BE2C (cell line): ENCODE measurements around the gene INPP4B.
A peak's percentile ranks its signal among the peaks of the same experiment; 100 is the strongest.

Experiments used
- DNase-seq: peaks from one replicate; pipeline ENCODE4 v3.0.0-alpha.2; 2020
- H3K27me3 ChIP-seq: fragments of 250-450 bp; sonication (Bioruptor Pico); 2 replicates; pipeline ENCODE4 v1.5.1; 2020; ENCODE audit warnings: mild to moderate bottlenecking
- H3K36me3 ChIP-seq: fragments of 250-450 bp; sonication (Bioruptor Pico); 2 replicates; pipeline ENCODE4 v1.5.1; 2020; ENCODE audit warnings: mild to moderate bottlenecking
- H3K4me1 ChIP-seq: fragments of 250-450 bp; sonication (Bioruptor Pico); 2 replicates; pipeline ENCODE4 v1.5.1; 2020
- H3K4me3 ChIP-seq: 2 replicates; pipeline ENCODE4 v1.5.1; 2011; ENCODE audit warnings: low read depth, low read length
- H3K9me3 ChIP-seq: fragments of 250-450 bp; sonication (Bioruptor Pico); 2 replicates; pipeline ENCODE4 v1.5.1; 2020
- CTCF ChIP-seq: IDR thresholded peaks from 2 replicates; pipeline ENCODE4 v1.5.1; 2012; ENCODE audit warnings: mild to moderate bottlenecking, low read depth, low read length

INPP4B gene

DNA sequence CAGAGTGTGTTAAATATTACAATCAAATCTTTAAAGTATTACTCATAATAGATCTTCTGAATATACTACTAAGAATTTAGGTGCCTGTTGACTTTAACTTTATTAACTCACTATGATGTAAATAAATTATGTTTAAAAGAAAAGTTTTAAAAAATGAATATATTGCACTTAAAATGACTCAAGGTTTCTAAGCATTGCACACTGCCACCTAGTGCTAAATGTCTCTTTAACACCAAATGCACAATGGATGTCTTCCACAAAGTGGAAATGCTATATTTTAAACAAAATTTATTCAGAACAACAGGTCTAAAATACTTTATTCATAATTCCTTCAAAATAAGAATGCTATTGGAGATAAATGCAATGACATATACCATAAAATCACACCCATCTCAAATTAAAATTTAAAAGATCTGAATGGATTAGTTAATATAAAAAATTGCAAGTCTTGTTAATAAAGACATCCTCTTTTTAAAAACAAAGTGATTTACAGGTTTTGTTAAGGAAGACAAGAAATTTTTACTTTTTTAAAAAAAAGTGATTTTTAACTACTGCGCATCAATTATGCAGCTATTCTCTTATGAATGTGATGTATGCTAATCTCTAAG, 5.5 kb downstream of the INPP4B start:
- no peak for DNase-seq

GRCh38 chr4:142838778-142839177, 7.3 kb downstream of the INPP4B start:
- Histone ChIP-seq H3K4me1 (no peaks in the 10 kb centered on the region), H3K27me3 (no peaks in the 10 kb centered on the region), H3K9me3 (no peaks in the 10 kb centered on the region), H3K4me3 (no peak overlapping the region), H3K36me3 (no peaks in the 10 kb centered on the region)
- DNase-seq, result no peak
- no peak for TF ChIP-seq CTCF

More for the DNA sequence above, 5.5 kb downstream of the INPP4B start:
- peak; percentile 68 for TF ChIP-seq CTCF
- Histone ChIP-seq H3K4me1 (no peaks in the 10 kb centered on the region), H3K4me3 (no peak overlapping the region), H3K9me3 (no peaks in the 10 kb centered on the region), H3K27me3 (peaks cover 7% of the 10 kb centered on the region), H3K36me3 (no peaks in the 10 kb centered on the region)

GRCh38 chr4:142832022-142832421, 14.1 kb downstream of the INPP4B start:
- Histone ChIP-seq H3K36me3 (no peaks in the 10 kb centered on the region), H3K4me3 (no peak overlapping the region), H3K4me1 (no peaks in the 10 kb centered on the region), H3K9me3 (no peaks in the 10 kb centered on the region), H3K27me3 (peaks cover 3% of the 10 kb centered on the region; the same call in 1 of the 2 replicates)
- no peak for TF ChIP-seq CTCF
- no peak for DNase-seq

DNA sequence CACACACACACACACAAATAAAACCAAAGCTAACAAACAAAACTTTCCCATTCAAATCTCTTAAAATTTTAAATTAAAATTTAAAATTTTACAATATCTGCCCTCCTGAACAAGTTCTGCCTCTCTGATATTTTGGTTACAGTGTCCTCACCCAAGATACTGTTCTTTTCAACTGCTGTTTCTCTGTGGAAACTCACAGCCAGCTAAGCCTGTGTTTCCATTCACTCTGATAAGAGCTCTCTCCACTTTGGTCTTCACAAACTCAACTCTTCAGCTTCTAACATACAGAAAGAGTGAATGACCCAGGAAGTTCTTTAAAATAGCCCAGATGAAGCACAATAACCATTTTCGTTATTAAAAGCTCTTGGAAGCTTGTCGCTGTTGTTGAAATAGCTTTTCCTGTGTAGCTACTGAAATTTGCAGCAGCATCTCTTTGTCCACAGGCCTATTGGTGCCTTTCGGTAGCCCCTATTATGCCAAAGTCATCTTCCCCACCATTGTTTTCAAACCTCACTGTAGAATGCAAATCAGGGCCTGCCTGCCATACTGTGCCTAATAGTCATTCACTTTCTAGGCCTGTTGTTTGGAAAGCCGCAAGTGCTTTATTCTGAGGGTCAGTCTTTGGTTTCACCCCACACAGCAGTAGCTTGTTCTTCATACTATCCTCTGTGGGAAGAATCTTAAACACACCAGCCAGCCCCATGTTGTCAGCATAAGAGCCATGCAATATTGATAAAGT, 19.4 kb downstream of the INPP4B start:
- Histone ChIP-seq H3K27me3 (no peaks in the 10 kb centered on the region), H3K4me1 (no peaks in the 10 kb centered on the region), H3K4me3 (no peak overlapping the region), H3K9me3 (no peaks in the 10 kb centered on the region), H3K36me3 (no peaks in the 10 kb centered on the region)
- no peak for DNase-seq
- no peak for TF ChIP-seq CTCF

DNA sequence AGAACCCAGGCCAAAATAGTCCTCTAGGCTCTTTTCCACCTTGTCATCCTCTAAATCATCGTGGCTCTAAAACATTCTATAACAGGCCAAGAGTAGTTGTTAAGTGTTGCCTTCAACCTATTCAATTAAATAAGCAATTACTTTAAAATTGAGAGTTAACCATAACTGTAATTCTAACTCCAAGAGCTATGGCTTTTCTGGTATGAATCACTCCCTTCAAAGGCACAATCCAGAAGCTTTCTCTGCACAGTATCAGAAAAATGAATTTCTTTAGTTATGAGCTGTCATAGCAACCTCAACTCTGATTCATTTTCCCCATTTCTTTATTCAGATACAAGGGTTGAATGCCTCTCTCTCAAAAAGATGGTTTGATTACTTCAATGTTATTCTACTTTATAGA, 21.7 kb downstream of the INPP4B start:
- Histone ChIP-seq H3K4me3 (no peak overlapping the region), H3K36me3 (no peaks in the 10 kb centered on the region), H3K27me3 (no peaks in the 10 kb centered on the region), H3K4me1 (no peaks in the 10 kb centered on the region), H3K9me3 (no peaks in the 10 kb centered on the region)
- no peak for TF ChIP-seq CTCF
- DNase-seq, result no peak

GRCh38 chr4:142823796-142824195, 22.3 kb downstream of the INPP4B start:
- Histone ChIP-seq H3K4me3 (no peak overlapping the region), H3K4me1 (no peaks in the 10 kb centered on the region), H3K9me3 (no peaks in the 10 kb centered on the region), H3K27me3 (no peaks in the 10 kb centered on the region), H3K36me3 (no peaks in the 10 kb centered on the region)
- no peak for DNase-seq
- no peak for TF ChIP-seq CTCF
